Vagina (tissue), 2 donors: ENCODE results near the gene HMGCS2.

Experiments
- POLR2AphosphoS5 ChIP-seq, 2 donors: sonication (generic); formaldehyde crosslinking; IDR thresholded peaks; one replicate each; pipeline ENCODE4 v1.9.0; 2017; ENCODE audit warnings: antibody characterized with exemption in 2 of 2, mild to moderate bottlenecking in 2 of 2, low read depth in 1 of 2; ENCODE audit not compliant: insufficient read depth in 1 of 2
- TF ChIP-seq, protein P1 (sequence below), 3 experiments: fragments of 450-650 bp in 2 of 3; fragments of 200-600 bp in 1 of 3; sonication (generic) in 1 of 3; IDR thresholded peaks; one replicate each; pipeline ENCODE4 v1.5.1; 2017 to 2019; ENCODE audit warnings: antibody characterized with exemption in 3 of 3, mild to moderate bottlenecking in 2 of 3, moderate library complexity in 2 of 3

DNA sequence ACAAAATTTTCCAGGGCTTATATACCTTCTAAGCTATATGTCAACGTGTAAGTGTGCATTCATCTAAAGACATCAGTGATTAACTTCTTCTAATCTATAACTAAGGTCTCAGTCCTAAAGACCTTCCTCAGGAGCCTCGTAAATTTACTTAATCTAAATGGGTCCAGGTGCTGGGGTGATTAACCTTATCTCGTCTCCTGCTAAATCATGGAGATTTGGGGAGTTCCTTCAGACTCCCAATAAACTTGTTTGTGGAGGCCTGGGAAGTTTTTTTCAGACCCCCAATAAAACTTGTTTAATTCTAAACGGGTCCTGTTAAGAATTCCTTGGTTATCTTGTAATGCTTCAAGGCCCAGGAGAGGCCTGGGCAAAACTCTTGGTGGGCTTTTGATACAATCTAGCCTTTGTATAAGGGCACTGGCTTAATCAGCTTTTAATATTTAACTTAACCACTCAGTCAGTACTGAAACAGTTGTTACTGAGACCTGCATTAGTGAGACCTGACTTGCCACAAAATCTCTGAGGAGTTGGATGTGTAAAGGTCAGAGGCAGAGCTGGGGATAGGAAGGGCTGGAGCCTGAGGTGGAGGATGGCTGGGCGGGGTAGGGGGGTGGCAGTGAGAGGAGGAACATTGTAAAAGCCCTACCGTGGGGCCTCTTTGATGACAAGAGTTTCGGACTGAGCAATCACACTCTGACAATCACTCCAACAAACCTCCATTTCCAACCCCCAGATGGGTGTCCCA, 6.2 kb upstream of the HMGCS2 start:
- TF ChIP-seq, protein P1, sequence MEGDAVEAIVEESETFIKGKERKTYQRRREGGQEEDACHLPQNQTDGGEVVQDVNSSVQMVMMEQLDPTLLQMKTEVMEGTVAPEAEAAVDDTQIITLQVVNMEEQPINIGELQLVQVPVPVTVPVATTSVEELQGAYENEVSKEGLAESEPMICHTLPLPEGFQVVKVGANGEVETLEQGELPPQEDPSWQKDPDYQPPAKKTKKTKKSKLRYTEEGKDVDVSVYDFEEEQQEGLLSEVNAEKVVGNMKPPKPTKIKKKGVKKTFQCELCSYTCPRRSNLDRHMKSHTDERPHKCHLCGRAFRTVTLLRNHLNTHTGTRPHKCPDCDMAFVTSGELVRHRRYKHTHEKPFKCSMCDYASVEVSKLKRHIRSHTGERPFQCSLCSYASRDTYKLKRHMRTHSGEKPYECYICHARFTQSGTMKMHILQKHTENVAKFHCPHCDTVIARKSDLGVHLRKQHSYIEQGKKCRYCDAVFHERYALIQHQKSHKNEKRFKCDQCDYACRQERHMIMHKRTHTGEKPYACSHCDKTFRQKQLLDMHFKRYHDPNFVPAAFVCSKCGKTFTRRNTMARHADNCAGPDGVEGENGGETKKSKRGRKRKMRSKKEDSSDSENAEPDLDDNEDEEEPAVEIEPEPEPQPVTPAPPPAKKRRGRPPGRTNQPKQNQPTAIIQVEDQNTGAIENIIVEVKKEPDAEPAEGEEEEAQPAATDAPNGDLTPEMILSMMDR (IDR thresholded peaks at IDR 0.05) = no peak
- no peak for TF ChIP-seq POLR2AphosphoS5 (IDR thresholded peaks at IDR 0.05; ENCODE audit: insufficient read depth in 1 of 2, low read depth in 1 of 2)
